Measurements from ENCODE around the gene TCF4.
A peak's percentile ranks its signal among the peaks of the same experiment; 100 is the strongest.

TCF4 gene

GRCh38 chr18:55268628-55269275 lies 319.2 kb downstream of the TCF4 start:
- H3K27ac Mint-ChIP-seq = peak overlapping the region; percentile 97
- ATAC-seq = peak; percentile 87
- H3K36me3 Mint-ChIP-seq = peaks cover 83% of the 10 kb centered on the region
- H3K27me3 Mint-ChIP-seq = no peaks in the 10 kb centered on the region
- peaks cover 86% of the 10 kb centered on the region for H3K4me1 Mint-ChIP-seq
- peak overlapping the region; percentile 62 for H3K4me3 Mint-ChIP-seq
- H3K9me3 Mint-ChIP-seq = peaks cover 3% of the 10 kb centered on the region

DNA sequence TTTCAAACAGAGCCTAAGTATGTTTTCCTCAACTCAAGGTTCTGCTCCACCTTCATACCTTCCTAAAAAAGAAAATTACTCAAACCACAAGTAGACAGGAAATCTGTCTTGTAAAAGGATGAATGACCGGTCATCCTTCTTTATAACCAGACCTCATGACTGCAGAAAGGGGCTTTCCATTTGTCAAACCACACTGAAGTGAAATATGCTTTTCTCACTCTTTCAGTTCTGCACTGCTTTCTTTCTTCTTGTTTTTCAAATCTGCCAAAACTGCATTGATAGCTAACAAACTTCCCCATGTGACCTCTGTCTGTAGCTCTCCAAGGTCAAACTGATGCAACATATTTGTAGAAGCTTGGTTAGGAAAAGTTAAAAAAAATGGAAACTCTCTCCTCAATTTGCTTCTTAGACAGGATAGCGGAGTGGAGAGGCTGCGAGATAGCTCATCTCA lies 319.8 kb downstream of the TCF4 start:
- H3K9me3 Mint-ChIP-seq = peaks cover 3% of the 10 kb centered on the region
- peak; percentile 84 for ATAC-seq
- H3K27me3 Mint-ChIP-seq = no peaks in the 10 kb centered on the region
- H3K36me3 Mint-ChIP-seq = peaks cover 79% of the 10 kb centered on the region
- peaks cover 83% of the 10 kb centered on the region for H3K4me1 Mint-ChIP-seq
- H3K27ac Mint-ChIP-seq = peak overlapping the region; percentile 97
- H3K4me3 Mint-ChIP-seq = peak overlapping the region; percentile 62

- no peak for ATAC-seq
- peak overlapping the region; percentile 97 for H3K27ac Mint-ChIP-seq
- H3K4me3 Mint-ChIP-seq = peak overlapping the region; percentile 26
- peaks cover 3% of the 10 kb centered on the region for H3K9me3 Mint-ChIP-seq
- H3K27me3 Mint-ChIP-seq = no peaks in the 10 kb centered on the region
- peaks cover 76% of the 10 kb centered on the region for H3K4me1 Mint-ChIP-seq
- H3K36me3 Mint-ChIP-seq = peaks cover 72% of the 10 kb centered on the region
Observed at GRCh38 chr18:55266981-55267380, 321.0 kb downstream of the TCF4 start.

DNA sequence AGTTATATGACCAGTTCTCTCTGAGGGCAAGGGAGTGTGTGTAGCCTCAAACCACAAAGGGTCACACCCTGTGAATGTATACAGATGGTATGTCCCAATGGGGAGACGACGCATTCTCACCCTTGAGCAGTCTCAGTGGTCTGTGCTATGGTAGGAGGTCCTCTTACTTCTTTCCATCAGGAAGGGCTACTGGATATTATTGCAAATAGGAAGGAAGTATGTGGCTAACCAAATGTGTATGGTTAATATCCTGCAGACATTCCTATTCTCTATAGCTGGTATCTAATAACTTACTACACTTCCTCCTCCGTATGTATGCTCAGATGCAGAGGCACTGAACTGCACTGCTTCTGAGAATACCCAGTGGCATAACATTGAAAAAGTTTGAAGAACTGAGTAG lies 322.0 kb downstream of the TCF4 start:
- ATAC-seq = peak; percentile 50
- Mint-ChIP-seq H3K4me1 (peaks cover 66% of the 10 kb centered on the region), H3K36me3 (peaks cover 67% of the 10 kb centered on the region), H3K9me3 (no peaks in the 10 kb centered on the region), H3K4me3 (peak overlapping the region; percentile 40), H3K27ac (peak overlapping the region; percentile 97), H3K27me3 (no peaks in the 10 kb centered on the region)

DNA sequence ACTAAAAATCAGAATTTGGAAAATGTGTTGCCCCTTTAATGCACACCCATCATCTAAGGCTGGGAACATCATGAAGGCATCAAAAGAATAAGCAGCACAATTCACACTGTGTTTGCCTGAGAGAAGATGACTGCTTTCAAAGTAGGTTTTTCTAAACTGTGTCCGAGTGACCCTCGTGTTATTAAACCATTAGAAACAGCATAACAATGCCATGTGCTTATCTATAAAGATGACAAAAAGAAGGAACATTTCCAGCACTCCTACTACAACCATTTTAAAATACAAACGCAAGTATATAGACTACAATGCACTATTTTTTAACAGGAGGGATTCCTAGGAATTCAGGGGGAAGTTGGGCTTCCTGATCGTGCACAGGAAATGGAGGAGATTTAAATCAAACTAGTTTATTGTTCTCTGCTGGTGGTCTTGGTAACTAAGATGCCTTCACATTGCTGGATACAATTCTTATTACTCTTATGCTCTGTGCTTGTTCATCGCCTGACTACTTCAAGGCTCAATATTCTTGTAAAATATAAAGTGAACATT lies 322.8 kb downstream of the TCF4 start:
- H3K9me3 Mint-ChIP-seq = no peaks in the 10 kb centered on the region
- no peaks in the 10 kb centered on the region for H3K27me3 Mint-ChIP-seq
- peak overlapping the region; percentile 15 for H3K4me3 Mint-ChIP-seq
- peak overlapping the region; percentile 97 for H3K27ac Mint-ChIP-seq
- ATAC-seq = no peak
- peaks cover 71% of the 10 kb centered on the region for H3K36me3 Mint-ChIP-seq
- H3K4me1 Mint-ChIP-seq = peaks cover 63% of the 10 kb centered on the region

GRCh38 chr18:55264108-55264507 lies 323.9 kb downstream of the TCF4 start:
- Mint-ChIP-seq H3K27me3 (no peaks in the 10 kb centered on the region), H3K4me1 (peaks cover 52% of the 10 kb centered on the region), H3K36me3 (peaks cover 69% of the 10 kb centered on the region), H3K4me3 (peak overlapping the region; percentile 23), H3K27ac (peak overlapping the region; percentile 97), H3K9me3 (no peaks in the 10 kb centered on the region)
- ATAC-seq = peak; percentile 14

GRCh38 chr18:55262021-55262560 lies 325.9 kb downstream of the TCF4 start:
- ATAC-seq = no peak
- H3K4me3 Mint-ChIP-seq = no peak overlapping the region
- peaks cover 64% of the 10 kb centered on the region for H3K36me3 Mint-ChIP-seq
- H3K27me3 Mint-ChIP-seq = no peaks in the 10 kb centered on the region
- peaks cover 32% of the 10 kb centered on the region for H3K4me1 Mint-ChIP-seq
- H3K27ac Mint-ChIP-seq = no peak overlapping the region
- no peaks in the 10 kb centered on the region for H3K9me3 Mint-ChIP-seq

GRCh38 chr18:55261253-55261652 lies 326.7 kb downstream of the TCF4 start:
- H3K27me3 Mint-ChIP-seq = no peaks in the 10 kb centered on the region

GRCh38 chr18:55258088-55258487 lies 329.9 kb downstream of the TCF4 start:
- Mint-ChIP-seq H3K36me3 (peaks cover 74% of the 10 kb centered on the region), H3K4me3 (no peak overlapping the region)

More at GRCh38 chr18:55261253-55261652, 326.7 kb downstream of the TCF4 start:
- H3K4me3 Mint-ChIP-seq = no peak overlapping the region
- H3K4me1 Mint-ChIP-seq = peaks cover 23% of the 10 kb centered on the region
- no peak for ATAC-seq
- no peak overlapping the region for H3K27ac Mint-ChIP-seq
- no peaks in the 10 kb centered on the region for H3K9me3 Mint-ChIP-seq
- H3K36me3 Mint-ChIP-seq = peaks cover 64% of the 10 kb centered on the region

DNA sequence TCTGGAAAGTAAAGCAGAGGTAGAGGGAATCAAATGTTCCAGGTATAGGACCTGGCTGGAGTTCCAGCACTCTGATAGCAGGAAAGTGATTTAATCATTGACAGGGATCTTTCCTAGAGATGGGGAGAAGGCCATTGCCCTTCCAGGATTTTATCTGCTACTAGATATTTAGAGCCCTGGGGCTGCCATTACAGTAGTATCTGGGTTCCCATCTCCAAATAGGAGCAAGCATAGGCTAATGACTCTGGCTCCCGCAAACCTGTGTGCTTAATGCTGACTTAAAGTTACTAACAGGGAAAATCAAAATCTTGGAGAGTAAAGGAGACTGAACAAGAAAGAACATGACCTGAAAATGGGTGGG lies 331.1 kb downstream of the TCF4 start:
- Mint-ChIP-seq H3K9me3 (no peaks in the 10 kb centered on the region), H3K4me1 (peaks cover 22% of the 10 kb centered on the region), H3K36me3 (peaks cover 81% of the 10 kb centered on the region), H3K27me3 (no peaks in the 10 kb centered on the region), H3K27ac (peak overlapping the region; percentile 39), H3K4me3 (no peak overlapping the region)
- no peak for ATAC-seq

More at GRCh38 chr18:55258088-55258487, 329.9 kb downstream of the TCF4 start:
- H3K4me1 Mint-ChIP-seq = peaks cover 10% of the 10 kb centered on the region
- no peaks in the 10 kb centered on the region for H3K9me3 Mint-ChIP-seq
- H3K27ac Mint-ChIP-seq = peak overlapping the region; percentile 44
- ATAC-seq = no peak
- H3K27me3 Mint-ChIP-seq = no peaks in the 10 kb centered on the region

GRCh38 chr18:55256226-55256928 lies 331.6 kb downstream of the TCF4 start:
- ATAC-seq = no peak
- Mint-ChIP-seq H3K4me1 (peaks cover 28% of the 10 kb centered on the region), H3K27ac (peak overlapping the region; percentile 39)

DNA sequence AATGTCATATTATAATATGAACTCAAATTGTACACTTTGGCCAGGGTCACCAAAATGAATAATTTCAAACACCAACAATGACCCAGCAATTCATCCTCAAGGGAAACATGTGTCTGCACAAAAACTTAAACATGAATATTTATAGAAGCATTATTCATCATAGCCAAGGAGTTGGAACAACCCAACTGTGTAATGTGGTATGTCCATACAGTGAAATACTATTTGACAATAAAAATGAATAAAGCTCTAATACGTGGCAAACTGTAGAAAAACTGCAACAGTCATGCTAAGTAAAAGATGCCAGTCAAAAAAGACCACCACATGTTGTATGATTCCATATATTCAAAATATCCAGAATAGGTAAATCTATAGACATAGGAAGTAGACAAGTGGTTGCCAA lies 334.2 kb downstream of the TCF4 start:
- no peak for ATAC-seq

More at GRCh38 chr18:55256226-55256928, 331.6 kb downstream of the TCF4 start:
- no peaks in the 10 kb centered on the region for H3K27me3 Mint-ChIP-seq
- no peaks in the 10 kb centered on the region for H3K9me3 Mint-ChIP-seq
- H3K36me3 Mint-ChIP-seq = peaks cover 86% of the 10 kb centered on the region
- H3K4me3 Mint-ChIP-seq = no peak overlapping the region

GRCh38 chr18:55252901-55253300 lies 335.1 kb downstream of the TCF4 start:
- H3K4me1 Mint-ChIP-seq = peaks cover 62% of the 10 kb centered on the region
- H3K4me3 Mint-ChIP-seq = peak overlapping the region; percentile 30
- peaks cover 83% of the 10 kb centered on the region for H3K36me3 Mint-ChIP-seq
- no peaks in the 10 kb centered on the region for H3K9me3 Mint-ChIP-seq
- H3K27me3 Mint-ChIP-seq = no peaks in the 10 kb centered on the region
- no peak for ATAC-seq
- peak overlapping the region; percentile 81 for H3K27ac Mint-ChIP-seq

More for the DNA sequence above, 334.2 kb downstream of the TCF4 start:
- Mint-ChIP-seq H3K27ac (peak overlapping the region; percentile 42), H3K9me3 (no peaks in the 10 kb centered on the region), H3K36me3 (peaks cover 85% of the 10 kb centered on the region), H3K27me3 (no peaks in the 10 kb centered on the region), H3K4me1 (peaks cover 53% of the 10 kb centered on the region), H3K4me3 (no peak overlapping the region)

DNA sequence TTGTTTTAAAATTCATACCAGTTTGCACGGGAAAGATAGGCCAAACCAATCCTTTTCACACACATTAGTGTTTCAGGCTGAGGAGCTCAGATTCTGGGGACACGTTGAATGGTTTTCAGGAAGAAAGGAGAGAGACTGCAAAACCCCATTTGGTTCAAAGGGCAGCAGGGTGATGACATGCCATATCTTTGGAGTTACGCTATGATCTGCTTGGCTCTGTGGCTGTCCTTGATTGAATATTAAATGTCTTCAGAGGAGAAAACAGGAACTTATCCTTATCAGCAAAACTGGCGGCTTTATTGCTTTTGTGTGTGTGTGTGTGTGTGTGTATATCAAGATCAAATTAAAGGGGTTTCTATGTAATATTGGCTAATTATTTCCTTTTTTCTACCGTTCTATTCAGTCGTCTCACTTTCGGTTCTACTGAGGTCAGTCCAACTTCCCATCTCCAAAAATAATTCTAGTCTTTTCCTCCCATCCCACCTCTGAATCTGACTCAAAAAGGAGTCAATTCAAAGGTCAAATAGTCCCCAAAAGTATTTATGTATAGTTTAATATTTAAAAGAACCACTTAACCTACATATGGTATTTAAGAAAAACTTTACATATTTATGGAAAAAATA lies 335.8 kb downstream of the TCF4 start:
- Mint-ChIP-seq H3K9me3 (no peaks in the 10 kb centered on the region), H3K27me3 (no peaks in the 10 kb centered on the region), H3K4me1 (peaks cover 70% of the 10 kb centered on the region), H3K36me3 (peaks cover 88% of the 10 kb centered on the region), H3K27ac (peak overlapping the region; percentile 81), H3K4me3 (peak overlapping the region; percentile 30)
- ATAC-seq = no peak

Measured in stimulated activated memory B cell treated with anti-CD40 and anti-IgM and Interleukin-4, amounts not matched to agents 10 μg/mL and 1 μg/mL and 100 μg/mL, for 72 hours (primary cell).